MM.1S (cell line): ENCODE results near the gene GRIN2D.

Experiments
- DNase-seq: peaks from one replicate; pipeline ENCODE4 v3.0.0-alpha.2; 2015
- H2AFZ ChIP-seq: fragments of 300-600 bp; sonication (generic); 2 replicates; pipeline ENCODE4 v1.6.0; 2016; ENCODE audit warnings: antibody characterized with exemption, low read length
- H3F3A ChIP-seq: fragments of 300-600 bp; sonication (generic); 2 replicates; pipeline ENCODE4 v1.6.1; 2016; ENCODE audit warnings: mild to moderate bottlenecking, antibody characterized with exemption, low read length, moderate library complexity, mixed read lengths; ENCODE audit not compliant: insufficient read depth
- H3K27ac ChIP-seq: fragments of 300-600 bp; sonication (generic); 2 replicates; pipeline ENCODE4 v1.5.1; 2016; ENCODE audit warnings: mild to moderate bottlenecking, low read length
- H3K27me3 ChIP-seq: fragments of 300-600 bp; sonication (generic); replicated peaks from 2 replicates; pipeline ENCODE4 v1.6.0; 2016; ENCODE audit warnings: low read length; ENCODE audit not compliant: insufficient read depth
- H3K36me3 ChIP-seq: fragments of 300-600 bp; sonication (generic); replicated peaks from 2 replicates; pipeline ENCODE4 v1.6.1; 2016; ENCODE audit warnings: mild to moderate bottlenecking, low read length, mixed read lengths; ENCODE audit not compliant: insufficient read depth
- H3K4me1 ChIP-seq: fragments of 300-600 bp; sonication (generic); 2 replicates; pipeline ENCODE4 v1.6.1; 2016; ENCODE audit warnings: low read length, mixed read lengths
- H3K4me2 ChIP-seq: fragments of 300-600 bp; sonication (generic); 2 replicates; pipeline ENCODE4 v1.6.0; 2016; ENCODE audit warnings: low read depth, low read length
- H3K4me3 ChIP-seq: fragments of 300-600 bp; sonication (generic); 2 replicates; pipeline ENCODE4 v1.5.1; 2016; ENCODE audit warnings: low read length, mixed read lengths
- H3K79me2 ChIP-seq: fragments of 300-600 bp; sonication (generic); 2 replicates; pipeline ENCODE4 v1.6.1; 2016; ENCODE audit warnings: mixed run types, low read length, mixed read lengths
- H3K9ac ChIP-seq: fragments of 300-600 bp; sonication (generic); 2 replicates; pipeline ENCODE4 v1.6.1; 2016; ENCODE audit warnings: low read length, mixed read lengths
- H3K9me2 ChIP-seq: fragments of 300-600 bp; sonication (generic); replicated peaks from 2 replicates; pipeline ENCODE4 v1.6.1; 2016; ENCODE audit warnings: mild to moderate bottlenecking, low read length, mixed read lengths; ENCODE audit not compliant: insufficient read depth
- H3K9me3 ChIP-seq: fragments of 300-600 bp; sonication (generic); replicated peaks from 2 replicates; pipeline ENCODE4 v1.6.1; 2016; ENCODE audit warnings: mild to moderate bottlenecking, low read length, mixed read lengths; ENCODE audit not compliant: insufficient read depth
- H4K20me1 ChIP-seq: fragments of 300-600 bp; sonication (generic); 2 replicates; pipeline ENCODE4 v1.6.1; 2016; ENCODE audit warnings: mild to moderate bottlenecking, low read length, moderate library complexity, mixed read lengths; ENCODE audit not compliant: insufficient read depth
- CTCF ChIP-seq: fragments of 300-600 bp; sonication (generic); IDR thresholded peaks from 2 replicates; pipeline ENCODE4 v1.5.1; 2016; ENCODE audit warnings: antibody characterized with exemption, low read length, mixed read lengths
- EZH2 ChIP-seq: fragments of 300-600 bp; sonication (generic); optimal IDR thresholded peaks from 2 replicates; pipeline ENCODE3; 2017; ENCODE audit warnings: low read depth, mild to moderate bottlenecking, antibody characterized with exemption, low read length, mixed read lengths
- EZH2phosphoT487 ChIP-seq: fragments of 300-600 bp; sonication (generic); IDR thresholded peaks from 2 replicates; pipeline ENCODE4 v1.6.1; 2018; ENCODE audit warnings: antibody characterized with exemption, low read length

The GRIN2D gene

GRCh38 chr19:48405010-48405659 is 11.7 kb downstream of the GRIN2D start:
- TF ChIP-seq EZH2 (no peak), EZH2phosphoT487 (no peak), CTCF (no peak)
- H3K27me3 ChIP-seq = peaks cover 36% of the 10 kb centered on the region
- peaks cover 5% of the 10 kb centered on the region for H3K4me1 ChIP-seq
- no peaks in the 10 kb centered on the region for H3K36me3 ChIP-seq
- no peak overlapping the region for H3K27ac ChIP-seq
- H3K4me3 ChIP-seq = no peak overlapping the region
- H3K9ac ChIP-seq = no peak overlapping the region
- H4K20me1 ChIP-seq = no peaks in the 10 kb centered on the region
- DNase-seq = no peak
- no peak overlapping the region for H3K4me2 ChIP-seq
- H2AFZ ChIP-seq = no peak overlapping the region
- H3K79me2 ChIP-seq = no peaks in the 10 kb centered on the region
- H3F3A ChIP-seq = peaks cover under 1% of the 10 kb centered on the region; the same call in 1 of the 2 replicates
- H3K9me3 ChIP-seq = no peaks in the 10 kb centered on the region
- no peaks in the 10 kb centered on the region for H3K9me2 ChIP-seq

GRCh38 chr19:48405850-48406249 is 12.4 kb downstream of the GRIN2D start:
- TF ChIP-seq CTCF (no peak), EZH2phosphoT487 (no peak), EZH2 (no peak)
- no peaks in the 10 kb centered on the region for H4K20me1 ChIP-seq
- H3K79me2 ChIP-seq = no peaks in the 10 kb centered on the region

GRCh38 chr19:48413879-48414587 is 20.6 kb downstream of the GRIN2D start:
- H3K4me1 ChIP-seq = peaks cover 11% of the 10 kb centered on the region
- no peak overlapping the region for H2AFZ ChIP-seq
- no peak overlapping the region for H3K4me3 ChIP-seq

More at GRCh38 chr19:48405850-48406249, 12.4 kb downstream of the GRIN2D start:
- no peak for DNase-seq
- no peaks in the 10 kb centered on the region for H3F3A ChIP-seq
- no peak overlapping the region for H3K4me3 ChIP-seq
- no peaks in the 10 kb centered on the region for H3K4me1 ChIP-seq
- H3K27ac ChIP-seq = no peak overlapping the region
- H3K9me2 ChIP-seq = no peaks in the 10 kb centered on the region
- no peak overlapping the region for H3K9ac ChIP-seq
- H3K27me3 ChIP-seq = peaks cover 36% of the 10 kb centered on the region
- no peak overlapping the region for H3K4me2 ChIP-seq
- no peaks in the 10 kb centered on the region for H3K36me3 ChIP-seq
- no peak overlapping the region for H2AFZ ChIP-seq
- no peaks in the 10 kb centered on the region for H3K9me3 ChIP-seq

More at GRCh38 chr19:48413879-48414587, 20.6 kb downstream of the GRIN2D start:
- H3K9ac ChIP-seq = no peak overlapping the region
- H3K27ac ChIP-seq = no peak overlapping the region
- H3K79me2 ChIP-seq = no peaks in the 10 kb centered on the region
- H3K27me3 ChIP-seq = peaks cover 18% of the 10 kb centered on the region
- DNase-seq = no peak
- no peaks in the 10 kb centered on the region for H3K9me2 ChIP-seq
- H3K9me3 ChIP-seq = no peaks in the 10 kb centered on the region
- no peaks in the 10 kb centered on the region for H4K20me1 ChIP-seq
- peaks cover 16% of the 10 kb centered on the region for H3F3A ChIP-seq
- peak overlapping the region; percentile 65; the same call in 1 of the 2 replicates for H3K4me2 ChIP-seq
- TF ChIP-seq CTCF (no peak), EZH2phosphoT487 (no peak), EZH2 (no peak)
- H3K36me3 ChIP-seq = no peaks in the 10 kb centered on the region
